Measurements from ENCODE around the gene ORC6. TPM values are rescaled to one million over a fixed set of nuclear protein-coding genes. Genes with fewer than 3 reads are reported as not detected.

Gene ORC6
- total RNA-seq, 1 experiment from 2014 or later = 27.4 TPM

DNA sequence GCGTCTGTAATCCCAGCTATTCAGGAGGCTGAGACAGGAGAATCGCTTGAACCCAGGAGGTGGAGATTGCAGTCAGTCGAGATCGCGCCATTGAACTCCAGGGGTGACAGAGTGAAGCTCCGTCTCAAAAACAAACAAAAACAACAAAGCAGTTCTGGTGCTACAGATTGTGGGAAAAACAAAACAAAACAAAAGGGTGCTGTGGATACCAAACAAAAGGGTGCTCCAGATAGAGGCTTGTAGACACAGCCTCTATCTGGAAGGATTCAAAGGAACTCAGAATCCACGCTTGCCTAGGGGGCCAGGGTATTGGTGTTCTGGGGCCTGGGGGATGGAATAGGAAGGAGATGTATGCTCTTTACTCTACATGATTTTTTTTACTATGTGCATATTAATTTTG is 56.2 kb downstream of the ORC6 start:
- H3K4me1 ChIP-seq (replicated peaks; ENCODE audit: insufficient read depth) = no peaks in the 10 kb centered on the region
- H3K4me3 ChIP-seq = no peak overlapping the region
- no peak overlapping the region for H3K27ac ChIP-seq
- intact Hi-C loops (cut with micrococcal nuclease; ENCODE audit: unreplicated experiment) = no loop called here
- no peaks in the 10 kb centered on the region for H3K36me3 ChIP-seq (ENCODE audit: low read depth)
- no peaks in the 10 kb centered on the region for H3K79me2 ChIP-seq (ENCODE audit: low read depth)
- ChIA-PET POLR2A (ENCODE audit: unreplicated experiment) (no interaction called here), CTCF (no interaction called here)
- no peak overlapping the region for H3K4me2 ChIP-seq
- no peak for DNase-seq
- H3K27me3 ChIP-seq (ENCODE audit: insufficient read depth, low read depth) = no peaks in the 10 kb centered on the region
- no peaks in the 10 kb centered on the region for H4K20me1 ChIP-seq (ENCODE audit: insufficient read depth)
- no peaks in the 10 kb centered on the region for H3K9me3 ChIP-seq (ENCODE audit: insufficient read depth, low read depth)
- H2AFZ ChIP-seq = no peak overlapping the region
- H3F3A ChIP-seq (ENCODE audit: insufficient read depth, low read depth) = no peaks in the 10 kb centered on the region
- TF ChIP-seq EZH2 (IDR thresholded peaks at IDR 0.05; ENCODE audit: low read depth) = no peak
- TF ChIP-seq, protein P1, sequence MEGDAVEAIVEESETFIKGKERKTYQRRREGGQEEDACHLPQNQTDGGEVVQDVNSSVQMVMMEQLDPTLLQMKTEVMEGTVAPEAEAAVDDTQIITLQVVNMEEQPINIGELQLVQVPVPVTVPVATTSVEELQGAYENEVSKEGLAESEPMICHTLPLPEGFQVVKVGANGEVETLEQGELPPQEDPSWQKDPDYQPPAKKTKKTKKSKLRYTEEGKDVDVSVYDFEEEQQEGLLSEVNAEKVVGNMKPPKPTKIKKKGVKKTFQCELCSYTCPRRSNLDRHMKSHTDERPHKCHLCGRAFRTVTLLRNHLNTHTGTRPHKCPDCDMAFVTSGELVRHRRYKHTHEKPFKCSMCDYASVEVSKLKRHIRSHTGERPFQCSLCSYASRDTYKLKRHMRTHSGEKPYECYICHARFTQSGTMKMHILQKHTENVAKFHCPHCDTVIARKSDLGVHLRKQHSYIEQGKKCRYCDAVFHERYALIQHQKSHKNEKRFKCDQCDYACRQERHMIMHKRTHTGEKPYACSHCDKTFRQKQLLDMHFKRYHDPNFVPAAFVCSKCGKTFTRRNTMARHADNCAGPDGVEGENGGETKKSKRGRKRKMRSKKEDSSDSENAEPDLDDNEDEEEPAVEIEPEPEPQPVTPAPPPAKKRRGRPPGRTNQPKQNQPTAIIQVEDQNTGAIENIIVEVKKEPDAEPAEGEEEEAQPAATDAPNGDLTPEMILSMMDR (conservative IDR thresholded peaks at IDR 0.05) = no peak
- no peaks in the 10 kb centered on the region for H3K9me2 ChIP-seq (ENCODE audit: insufficient read depth)
- BruUV-seq (replicated peaks) = no TSS peak

DNA sequence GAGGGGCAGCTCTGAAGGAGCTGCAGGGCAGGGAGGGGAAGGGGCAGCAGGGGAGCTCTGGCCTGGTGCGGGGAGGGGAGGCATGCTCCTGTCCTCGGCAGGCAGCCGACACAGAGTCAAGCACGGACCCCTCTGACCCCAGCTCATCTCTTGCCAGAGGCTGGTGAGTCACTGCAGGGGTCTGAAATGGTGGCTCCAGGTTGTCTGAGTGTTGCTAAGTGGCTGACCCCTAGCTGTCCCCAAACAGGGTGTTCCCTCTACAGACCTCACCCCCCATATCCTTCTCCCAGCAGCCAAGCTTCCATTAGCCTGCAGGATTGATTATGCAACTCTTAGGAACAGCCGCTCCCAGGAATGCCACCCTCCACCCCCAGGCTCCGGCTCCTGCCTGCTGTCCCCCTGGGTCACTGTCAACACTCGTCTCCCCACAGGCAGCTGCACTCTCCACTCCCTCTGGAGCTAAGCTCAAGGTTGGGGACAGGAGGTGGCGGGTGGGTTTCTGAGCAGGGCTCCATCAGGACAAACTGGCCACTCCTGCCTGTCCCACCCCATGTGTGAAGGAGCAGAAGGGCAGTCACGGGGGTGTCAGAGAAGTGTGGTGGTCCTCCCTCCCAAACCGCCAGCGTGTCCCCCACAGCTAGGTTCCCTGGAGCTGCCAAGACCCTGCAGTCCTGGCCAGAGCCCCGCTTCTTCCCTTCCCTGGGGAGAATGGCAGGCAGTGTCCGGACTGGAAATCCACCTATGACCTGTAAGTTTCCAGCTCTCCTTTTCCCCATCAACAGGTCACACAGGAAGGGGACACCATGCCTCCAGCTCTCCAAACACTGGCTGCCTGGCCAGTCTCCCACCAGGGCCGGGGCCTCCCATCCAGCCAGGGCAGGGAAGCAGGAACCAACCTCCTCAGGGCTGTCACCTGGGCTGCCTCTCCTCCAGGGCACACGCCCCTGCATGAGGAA is 57.6 kb downstream of the ORC6 start:
- no peak overlapping the region for H3K27ac ChIP-seq
- H3K9me2 ChIP-seq (ENCODE audit: insufficient read depth) = no peaks in the 10 kb centered on the region
- H3K36me3 ChIP-seq (ENCODE audit: low read depth) = no peaks in the 10 kb centered on the region
- ChIA-PET POLR2A (ENCODE audit: unreplicated experiment) (no interaction called here), CTCF (no interaction called here)
- H2AFZ ChIP-seq = no peak overlapping the region
- H3K9me3 ChIP-seq (ENCODE audit: insufficient read depth, low read depth) = no peaks in the 10 kb centered on the region
- H3K4me3 ChIP-seq = no peak overlapping the region
- no peak for DNase-seq
- TF ChIP-seq EZH2 (IDR thresholded peaks at IDR 0.05; ENCODE audit: low read depth) = no peak
- TF ChIP-seq, protein P1 (conservative IDR thresholded peaks at IDR 0.05) = no peak
- no peaks in the 10 kb centered on the region for H3K79me2 ChIP-seq (ENCODE audit: low read depth)
- 0 out of 2 replicates have a peak, but pooled peaks cover 3% of the 10 kb centered on the region for H3F3A ChIP-seq (ENCODE audit: insufficient read depth, low read depth)
- intact Hi-C loops (cut with micrococcal nuclease; ENCODE audit: unreplicated experiment) = no loop called here
- no peaks in the 10 kb centered on the region for H4K20me1 ChIP-seq (ENCODE audit: insufficient read depth)
- no peak overlapping the region for H3K4me2 ChIP-seq
- no peaks in the 10 kb centered on the region for H3K4me1 ChIP-seq (replicated peaks; ENCODE audit: insufficient read depth)
- H3K27me3 ChIP-seq (ENCODE audit: insufficient read depth, low read depth) = no peaks in the 10 kb centered on the region
- BruUV-seq (replicated peaks) = no TSS peak

Other genes with a start within 250 kb of the ORC6 start
- 17.4 and 19.3 TPM in 2 replicates for gene SHCBP1, start 68.3 kb upstream of the ORC6 start, total RNA-seq (2021)
- gene VPS35, start 481 bp upstream of the ORC6 start, total RNA-seq (2021) = 94.9 and 98.4 TPM in 2 replicates
- 0.28 and 0.68 TPM in 2 replicates for gene MYLK3, start 58.7 kb downstream of the ORC6 start, total RNA-seq (2021)
- gene C16orf87, start 141.5 kb downstream of the ORC6 start, total RNA-seq (2021) = 7.8 and 8.6 TPM in 2 replicates
- gene GPT2, start 194.7 kb downstream of the ORC6 start, total RNA-seq (2021) = 52.8 and 67.2 TPM in 2 replicates